Measurements from ENCODE around the gene RAB38. TPM values are rescaled to one million over a fixed set of nuclear protein-coding genes. Genes with fewer than 3 reads are reported as not detected.

The RAB38 gene
- 18.7 and 19.3 TPM in 2 replicates for total RNA-seq (2021)
- long read RNA-seq, transcript RAB38-201 (3 exons, 1,465 nt) = major isoform, 165 of 182 reads
- long read RNA-seq, partial matches to known transcripts = 0 of 182 reads
- long read RNA-seq, other reads (novel, unspliced or antisense) = 12 of 182 reads

- no peak for TF ChIP-seq CTCF (conservative IDR thresholded peaks at IDR 0.05)
- no peak within 1 kb of the TSS for H3K27ac ChIP-seq (ENCODE audit: insufficient read length, low read depth, low read length)
- H3K14ac ChIP-seq (ENCODE audit: insufficient read depth, low read length) = peak within 1 kb of the TSS; percentile 90
- H2BK5ac ChIP-seq (ENCODE audit: insufficient read length, low read length) = no peak within 1 kb of the TSS
- H2BK15ac ChIP-seq (ENCODE audit: low read depth, low read length) = no peak within 1 kb of the TSS
- H2BK12ac ChIP-seq (ENCODE audit: insufficient read length, low read depth, low read length) = no peak within 1 kb of the TSS
- no peak within 1 kb of the TSS for H3K23ac ChIP-seq (ENCODE audit: insufficient read length, low read depth, low read length)
- no peak within 1 kb of the TSS for H2BK120ac ChIP-seq (ENCODE audit: low read depth, low read length, poor library complexity, severe bottlenecking)
- no peaks in the 10 kb centered on the region for H3K9me3 Mint-ChIP-seq
- H3K79me1 ChIP-seq (ENCODE audit: insufficient read depth, low read depth, low read length, poor library complexity, severe bottlenecking) = no peaks in the 10 kb centered on the region
- no peaks in the 10 kb centered on the region for H3K9me3 ChIP-seq (ENCODE audit: control insufficient read depth, low read depth, low read length)
- H3K18ac ChIP-seq (ENCODE audit: insufficient read length, low read depth, low read length) = peak within 1 kb of the TSS; percentile 52
- peaks cover 2% of the 10 kb centered on the region; the same call in 1 of the 2 replicates for H3K4me1 ChIP-seq (ENCODE audit: insufficient read depth, low read length)
- H4K8ac ChIP-seq (replicated peaks; ENCODE audit: insufficient read length, low read depth, low read length) = no peak within 1 kb of the TSS
- H3K4me2 ChIP-seq (ENCODE audit: insufficient read depth, insufficient read length, low read length) = peak within 1 kb of the TSS; percentile 86
- peak within 1 kb of the TSS; percentile 83 for H2BK20ac ChIP-seq (ENCODE audit: low read depth, low read length, poor library complexity, severe bottlenecking)
- H3K4ac ChIP-seq (ENCODE audit: low read depth, low read length) = no peak within 1 kb of the TSS
- H3T11ph ChIP-seq (ENCODE audit: low read length) = no peak within 1 kb of the TSS
- no peak within 1 kb of the TSS for H4K5ac ChIP-seq (ENCODE audit: insufficient read length, low read depth, low read length)
- no peak within 1 kb of the TSS for H3K56ac ChIP-seq (ENCODE audit: insufficient read length, low read depth, low read length)
- peak within 1 kb of the TSS in 1 of 3 experiments; percentile 81; a peak in 2 of 7 replicates for H3K27ac Mint-ChIP-seq
- no peaks in the 10 kb centered on the region for H3K79me2 ChIP-seq (ENCODE audit: insufficient read depth, low read length)
- H4K91ac ChIP-seq (ENCODE audit: insufficient read length, low read depth, low read length) = no peak within 1 kb of the TSS
- H2AK5ac ChIP-seq (ENCODE audit: insufficient read length, low read length) = no peak within 1 kb of the TSS
- H3K36me3 Mint-ChIP-seq (ENCODE audit: insufficient read depth in 1 of 3, low read depth in 3 of 3) = 0 out of 7 replicates have a peak, but pooled peaks cover 0 to 2% (median 0%) of the 10 kb centered on the region in 3 experiments
- H3K23me2 ChIP-seq (ENCODE audit: insufficient read length, low read depth, low read length, poor library complexity, severe bottlenecking) = peaks cover 13% of the 10 kb centered on the region
- no peaks in the 10 kb centered on the region for H3K27me3 ChIP-seq (ENCODE audit: insufficient read depth, low read length)
- peaks cover 3% of the 10 kb centered on the region for H3K27me3 Mint-ChIP-seq (ENCODE audit: low read depth)
- DNase-seq = peak; percentile 91
- no CpG with 5 or more reads among the region's 54 CpGs for WGBS (ENCODE audit: extremely low coverage, insufficient read length, low lambda C conversion rate)
- H4K20me1 ChIP-seq (ENCODE audit: control insufficient read depth, insufficient read depth, insufficient read length) = no peaks in the 10 kb centered on the region
- peaks cover 28 to 30% of the 10 kb centered on the region in 2 experiments for H3K4me1 Mint-ChIP-seq
- peak within 1 kb of the TSS; percentile 81 for H2AFZ ChIP-seq (ENCODE audit: low read length)
- peak within 1 kb of the TSS; percentile 40 for H3K9ac ChIP-seq (ENCODE audit: extremely low read depth, insufficient read length, low read length)
- H3K4me3 Mint-ChIP-seq = peak within 1 kb of the TSS; percentile 81 to 83
These were observed at the start of gene RAB38 for GRCh38 chr11:88174709-88175568. TSS of gene RAB38 (minus strand) at chr11:88175443. CDS start at chr11:88175384, 59 bp downstream.

All from H9 (cell line).